Neutrophil (primary cell): ENCODE results near the gene TTLL10.
"Not testable (repeated sequence)": the region's sequence is repeated elsewhere in the genome, so short reads cannot be mapped to it uniquely, and the experiment has no call there.

Experiments used
- H3K27ac ChIP-seq: fragments of 200-600 bp; sonication (generic); 2 replicates; pipeline ENCODE4 v1.5.1; 2016; ENCODE audit warnings: mild to moderate bottlenecking, moderate library complexity
- H3K27me3 ChIP-seq: fragments of 200-600 bp; sonication (generic); 2 replicates; pipeline ENCODE4 v1.6.0; 2016; ENCODE audit warnings: mild to moderate bottlenecking
- H3K36me3 ChIP-seq: fragments of 200-600 bp; sonication (generic); 2 replicates; pipeline ENCODE4 v1.5.1; 2017
- H3K4me1 ChIP-seq, 2 experiments: fragments of 200-600 bp in 1 of 2; sonication (generic) in 1 of 2; 1 replicate in 1 of 2; 2 replicates in 1 of 2; pipeline versions ENCODE4 v1.5.1 to v1.6.1; 2013 to 2016; ENCODE audit warnings: low read depth in 1 of 2, low read length in 1 of 2, mild to moderate bottlenecking in 1 of 2, moderate library complexity in 1 of 2; ENCODE audit not compliant: control insufficient read depth in 1 of 2, insufficient read depth in 1 of 2
- H3K4me3 ChIP-seq, 2 experiments: fragments of 200-600 bp in 1 of 2; sonication (generic) in 1 of 2; 1 replicate in 1 of 2; 2 replicates in 1 of 2; pipeline ENCODE4 v1.5.1; 2013 to 2016; ENCODE audit warnings: low read depth in 1 of 2, low read length in 1 of 2, mild to moderate bottlenecking in 1 of 2, moderate library complexity in 1 of 2
- H3K9me3 ChIP-seq: fragments of 200-600 bp; sonication (generic); 2 replicates; pipeline ENCODE4 v1.5.1; 2016
- TF ChIP-seq, protein P1 (sequence below): fragments of 200-600 bp; sonication (generic); IDR thresholded peaks from 2 replicates; pipeline ENCODE4 v1.5.1; 2016; ENCODE audit warnings: antibody characterized with exemption

TTLL10 gene

DNA sequence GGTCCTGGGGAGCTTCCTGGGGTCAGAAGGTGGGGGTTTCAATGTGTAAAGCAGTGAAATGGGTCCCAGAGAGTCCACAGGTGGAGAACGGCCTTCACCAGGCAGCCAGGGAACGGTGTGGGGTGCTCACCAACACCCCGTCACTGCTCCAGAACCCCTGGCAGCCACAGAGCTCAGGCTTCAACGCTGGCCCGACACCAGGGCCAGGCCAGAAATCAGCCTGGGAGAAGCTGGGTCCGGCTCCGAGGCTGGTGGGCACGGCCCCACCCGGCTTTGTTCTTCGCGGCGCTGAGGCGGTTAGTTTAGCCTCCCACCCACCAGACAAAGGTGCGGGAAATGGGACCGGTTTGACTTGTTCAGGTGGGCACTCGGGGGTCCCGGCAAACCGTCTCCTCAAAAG lies 33.0 kb upstream of the TTLL10 start:
- no peak overlapping the region for H3K27ac ChIP-seq
- TF ChIP-seq, protein P1, sequence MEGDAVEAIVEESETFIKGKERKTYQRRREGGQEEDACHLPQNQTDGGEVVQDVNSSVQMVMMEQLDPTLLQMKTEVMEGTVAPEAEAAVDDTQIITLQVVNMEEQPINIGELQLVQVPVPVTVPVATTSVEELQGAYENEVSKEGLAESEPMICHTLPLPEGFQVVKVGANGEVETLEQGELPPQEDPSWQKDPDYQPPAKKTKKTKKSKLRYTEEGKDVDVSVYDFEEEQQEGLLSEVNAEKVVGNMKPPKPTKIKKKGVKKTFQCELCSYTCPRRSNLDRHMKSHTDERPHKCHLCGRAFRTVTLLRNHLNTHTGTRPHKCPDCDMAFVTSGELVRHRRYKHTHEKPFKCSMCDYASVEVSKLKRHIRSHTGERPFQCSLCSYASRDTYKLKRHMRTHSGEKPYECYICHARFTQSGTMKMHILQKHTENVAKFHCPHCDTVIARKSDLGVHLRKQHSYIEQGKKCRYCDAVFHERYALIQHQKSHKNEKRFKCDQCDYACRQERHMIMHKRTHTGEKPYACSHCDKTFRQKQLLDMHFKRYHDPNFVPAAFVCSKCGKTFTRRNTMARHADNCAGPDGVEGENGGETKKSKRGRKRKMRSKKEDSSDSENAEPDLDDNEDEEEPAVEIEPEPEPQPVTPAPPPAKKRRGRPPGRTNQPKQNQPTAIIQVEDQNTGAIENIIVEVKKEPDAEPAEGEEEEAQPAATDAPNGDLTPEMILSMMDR = no peak
- H3K4me3 ChIP-seq = no peak overlapping the region
- H3K4me1 ChIP-seq = peaks cover 15 to 16% of the 10 kb centered on the region in 2 experiments
- no peaks in the 10 kb centered on the region for H3K9me3 ChIP-seq
- H3K36me3 ChIP-seq = no peaks in the 10 kb centered on the region
- H3K27me3 ChIP-seq = peaks cover 33% of the 10 kb centered on the region

DNA sequence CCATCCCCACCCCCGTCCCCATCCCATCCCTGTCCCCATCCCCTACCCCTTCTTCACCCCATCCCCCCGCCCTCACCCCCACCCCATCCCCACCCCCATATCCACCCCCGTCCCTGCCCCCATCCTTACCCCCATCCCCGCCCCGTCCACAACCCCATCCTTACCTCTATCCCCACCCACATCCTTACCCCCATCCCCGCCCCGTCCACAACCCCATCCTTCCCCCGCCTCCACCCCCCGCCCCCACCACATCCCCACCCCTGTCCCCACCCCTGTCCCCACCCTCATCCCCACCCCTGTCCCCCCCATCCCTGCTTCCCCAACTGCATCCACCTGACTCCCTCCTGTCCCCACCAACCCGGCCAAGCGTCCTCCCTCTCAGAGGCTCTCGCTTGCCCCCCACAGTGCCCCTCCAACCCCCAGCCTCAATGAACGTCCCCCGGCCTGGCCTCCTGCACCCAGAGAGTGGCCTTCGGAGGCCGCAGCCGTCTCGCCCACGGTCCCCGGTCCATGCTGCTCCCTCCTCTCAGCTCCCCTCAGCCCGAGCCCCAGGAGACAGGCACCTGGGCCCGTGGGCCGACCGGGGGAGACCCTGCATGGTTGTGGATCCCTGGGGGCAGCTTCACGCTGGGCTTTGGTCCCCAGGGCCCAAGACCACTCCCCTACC lies 32.3 kb upstream of the TTLL10 start:
- H3K9me3 ChIP-seq = no peaks in the 10 kb centered on the region
- TF ChIP-seq, protein P1 = no peak
- no peaks in the 10 kb centered on the region for H3K36me3 ChIP-seq
- H3K4me1 ChIP-seq = peaks cover 15 to 16% of the 10 kb centered on the region in 2 experiments
- H3K27ac ChIP-seq = no peak overlapping the region
- H3K4me3 ChIP-seq = no peak overlapping the region
- H3K27me3 ChIP-seq = peaks cover 26% of the 10 kb centered on the region

DNA sequence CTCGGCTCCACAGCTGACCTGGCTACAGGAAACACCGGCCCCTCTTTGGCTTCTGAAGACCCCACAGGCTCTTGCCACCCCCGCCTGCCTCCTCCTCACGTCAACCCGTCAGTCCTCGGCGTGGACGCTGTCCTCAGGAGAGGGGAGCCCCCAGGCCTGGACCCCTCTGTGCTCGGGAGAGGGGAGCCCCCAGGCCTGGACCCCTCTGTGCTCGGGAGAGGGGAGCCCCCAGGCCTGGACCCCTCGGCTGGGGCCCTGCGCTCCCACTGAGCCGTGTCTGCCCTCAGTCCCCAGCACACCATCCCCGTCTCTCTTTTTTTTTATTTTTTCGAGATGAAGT lies 31.8 kb upstream of the TTLL10 start:
- peaks cover 15 to 16% of the 10 kb centered on the region in 2 experiments for H3K4me1 ChIP-seq
- no peaks in the 10 kb centered on the region for H3K9me3 ChIP-seq
- H3K27ac ChIP-seq = no peak overlapping the region
- H3K27me3 ChIP-seq = peaks cover 20% of the 10 kb centered on the region
- H3K36me3 ChIP-seq = no peaks in the 10 kb centered on the region
- TF ChIP-seq, protein P1 = no peak
- H3K4me3 ChIP-seq = no peak overlapping the region

DNA sequence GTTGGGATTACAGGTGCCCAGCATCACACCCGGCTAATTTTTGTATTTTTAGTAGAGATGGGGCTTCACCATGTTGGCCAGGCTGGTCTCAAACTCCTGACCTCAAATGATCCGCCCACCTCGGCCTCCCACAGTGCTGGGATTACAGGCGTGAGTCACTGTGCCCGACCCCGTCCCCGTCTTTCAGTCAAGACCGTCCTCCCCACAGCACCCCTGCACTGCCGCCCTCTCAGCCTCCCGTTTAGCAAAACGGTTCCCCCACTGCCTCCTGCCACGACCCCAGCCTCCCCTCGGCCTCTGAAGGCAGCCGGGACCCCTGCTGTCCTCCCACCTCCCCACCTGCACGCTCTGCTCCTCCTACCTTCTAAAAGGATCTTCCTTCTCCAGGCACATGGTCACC lies 31.3 kb upstream of the TTLL10 start:
- H3K27ac ChIP-seq, H3K4me3 ChIP-seq, H3K36me3 ChIP-seq, H3K9me3 ChIP-seq: not testable (repeated sequence)
- Histone ChIP-seq H3K27me3 (peaks cover 16% of the 10 kb centered on the region), H3K4me1 (peaks cover 15 to 16% of the 10 kb centered on the region in 2 experiments)

DNA sequence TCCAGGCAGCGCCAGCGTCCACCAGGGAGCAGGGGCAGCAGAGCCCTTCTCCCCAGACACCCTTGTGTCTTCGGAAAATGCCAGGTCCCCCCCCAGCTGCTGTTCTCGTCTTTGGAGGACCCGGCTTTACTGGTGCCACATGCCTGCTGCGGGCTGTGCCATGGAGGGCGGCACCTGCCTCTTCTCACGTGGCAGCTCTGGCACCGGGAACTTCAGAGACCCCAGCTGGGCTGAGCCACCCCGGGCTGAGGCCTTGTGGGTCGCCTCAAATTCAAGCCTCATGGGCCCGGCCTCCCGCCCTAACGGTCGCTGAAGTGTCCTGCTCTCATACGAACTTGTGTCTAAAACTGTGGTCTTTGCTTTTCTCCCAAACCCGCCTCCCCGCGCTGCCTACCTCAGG lies 30.8 kb upstream of the TTLL10 start:
- peaks cover 11% of the 10 kb centered on the region for H3K27me3 ChIP-seq
- TF ChIP-seq, protein P1 = no peak
- H3K4me3 ChIP-seq = no peak overlapping the region
- no peak overlapping the region for H3K27ac ChIP-seq
- H3K36me3 ChIP-seq = no peaks in the 10 kb centered on the region
- no peaks in the 10 kb centered on the region for H3K9me3 ChIP-seq
- H3K4me1 ChIP-seq = peaks cover 15 to 16% of the 10 kb centered on the region in 2 experiments

DNA sequence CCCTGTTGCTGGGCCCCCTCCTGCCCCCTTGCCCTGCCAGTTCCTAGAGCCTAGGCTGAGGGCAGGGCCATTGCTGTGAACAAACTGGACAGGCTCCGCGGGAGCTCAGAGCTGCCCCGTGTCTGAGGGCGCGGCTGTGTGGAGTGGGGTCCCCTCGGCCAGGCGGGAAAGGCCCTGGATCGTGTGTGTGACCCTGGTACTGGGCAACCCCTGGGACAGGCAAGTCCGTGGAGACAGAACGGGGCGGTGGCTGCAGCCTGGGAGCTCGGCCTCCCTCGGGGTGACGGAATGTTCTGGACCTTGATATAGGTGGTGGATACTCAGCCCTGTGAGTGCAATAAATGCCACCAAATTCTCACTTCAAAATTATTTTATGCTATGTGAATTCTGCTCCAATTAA lies 30.0 kb upstream of the TTLL10 start:
- Histone ChIP-seq H3K36me3 (no peaks in the 10 kb centered on the region), H3K4me1 (peaks cover 15 to 16% of the 10 kb centered on the region in 2 experiments), H3K27ac (peak overlapping the region; percentile 79), H3K4me3 (peak overlapping the region; percentile 53 to 56), H3K27me3 (peaks cover 3% of the 10 kb centered on the region), H3K9me3 (no peaks in the 10 kb centered on the region)
- TF ChIP-seq, protein P1 = no peak
